ENCODE data around the gene CACNA2D4.

CACNA2D4 gene

DNA sequence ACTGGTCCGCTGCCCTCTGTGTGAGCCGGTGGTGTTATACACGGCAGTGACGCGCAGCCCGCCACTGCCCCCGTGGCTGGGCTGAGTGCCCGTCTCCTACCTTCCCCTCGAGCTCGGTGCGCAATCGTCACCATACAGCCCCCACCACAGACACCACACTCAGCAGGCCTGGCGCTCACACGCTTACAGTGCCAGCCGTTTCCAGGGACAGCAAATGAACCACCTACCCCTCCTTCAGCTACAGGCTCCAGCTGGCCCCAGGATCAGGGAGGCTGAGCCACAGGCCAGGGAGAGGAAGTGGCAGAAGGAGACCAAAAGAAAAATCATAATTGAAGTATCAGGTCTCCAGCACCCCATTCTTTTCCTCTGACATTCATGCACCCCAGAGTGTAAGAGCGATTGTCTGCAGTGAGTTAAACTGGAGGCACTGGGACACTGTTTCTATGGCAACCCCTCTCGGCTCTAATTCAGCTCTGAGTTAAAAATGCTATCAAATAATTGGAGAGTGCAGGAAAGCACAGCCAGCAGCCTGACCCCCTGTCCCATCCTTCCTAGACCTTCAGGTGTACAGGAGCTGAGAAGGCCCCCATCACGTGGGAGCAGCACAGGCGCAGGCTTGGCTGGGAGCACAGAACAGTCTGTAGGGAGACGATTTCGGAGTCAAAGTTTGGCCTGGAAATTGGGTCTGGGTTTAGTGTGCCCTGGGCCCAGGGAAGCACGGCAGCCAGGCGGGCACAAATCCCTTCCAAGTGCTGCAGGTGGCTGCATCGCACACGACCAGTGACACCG, 80.1 kb downstream of the CACNA2D4 start:
- no peak for DNase-seq
- H3K36me3 ChIP-seq (ENCODE audit: control insufficient read depth in 1 of 2, insufficient read depth in 2 of 2, low read depth in 1 of 2, low read length in 2 of 2), result no peaks in the 10 kb centered on the region
- WGBS, result 83% methylated on average over 24 of the region's 26 CpGs
- no peak overlapping the region for H2AK5ac ChIP-seq (ENCODE audit: low read length, severe bottlenecking)
- H3K27ac ChIP-seq (ENCODE audit: low read length, poor library complexity, severe bottlenecking), result no peak overlapping the region
- peaks cover 18 to 75% of the 10 kb centered on the region in 2 experiments for H3K27me3 ChIP-seq (ENCODE audit: control insufficient read depth in 1 of 2, insufficient read depth in 1 of 2, low read length in 2 of 2)
- H4K91ac ChIP-seq (ENCODE audit: low read length), result peak overlapping the region; percentile 97
- H3K4ac ChIP-seq (ENCODE audit: low read depth in 1 of 2, low read length in 2 of 2), result peak overlapping the region in 1 of 2 experiments; percentile 83
- peak overlapping the region; percentile 86 for H2BK15ac ChIP-seq (ENCODE audit: low read depth, poor library complexity, severe bottlenecking)
- peak overlapping the region; percentile 29 for H4K8ac ChIP-seq (ENCODE audit: low read length)
- H3K4me2 ChIP-seq (ENCODE audit: low read length, poor library complexity, severe bottlenecking), result no peak overlapping the region
- H3K18ac ChIP-seq (ENCODE audit: low read depth in 1 of 2, low read length in 2 of 2), result peak overlapping the region; percentile 68 to 95
- peaks cover 36% of the 10 kb centered on the region for H3K4me1 ChIP-seq (ENCODE audit: control insufficient read depth, insufficient read depth, low read depth, low read length)
- H3K23ac ChIP-seq (ENCODE audit: low read length in 2 of 2), result no peak overlapping the region
- peak overlapping the region; percentile 65 to 86 for H2BK12ac ChIP-seq (ENCODE audit: low read length in 2 of 2)
- H3K4me3 ChIP-seq (ENCODE audit: insufficient read depth in 1 of 2, low read depth in 1 of 2, low read length in 2 of 2), result no peak overlapping the region
- peak overlapping the region in 1 of 2 experiments; percentile 91 for H3K14ac ChIP-seq (ENCODE audit: low read length in 2 of 2)
- H3K79me1 ChIP-seq (replicated peaks; ENCODE audit: low read length, poor library complexity, severe bottlenecking), result no peaks in the 10 kb centered on the region
- H2BK120ac ChIP-seq (ENCODE audit: low read depth, low read length), result peak overlapping the region; percentile 12
- H2BK5ac ChIP-seq (ENCODE audit: low read depth, low read length, poor library complexity, severe bottlenecking), result no peak overlapping the region
- peak overlapping the region; percentile 1 for H2AFZ ChIP-seq (ENCODE audit: low read depth, low read length)
- no peak overlapping the region for H3K9ac ChIP-seq (ENCODE audit: low read length)
- no peaks in the 10 kb centered on the region for H3K9me3 ChIP-seq (ENCODE audit: control insufficient read depth, low read length)

DNA sequence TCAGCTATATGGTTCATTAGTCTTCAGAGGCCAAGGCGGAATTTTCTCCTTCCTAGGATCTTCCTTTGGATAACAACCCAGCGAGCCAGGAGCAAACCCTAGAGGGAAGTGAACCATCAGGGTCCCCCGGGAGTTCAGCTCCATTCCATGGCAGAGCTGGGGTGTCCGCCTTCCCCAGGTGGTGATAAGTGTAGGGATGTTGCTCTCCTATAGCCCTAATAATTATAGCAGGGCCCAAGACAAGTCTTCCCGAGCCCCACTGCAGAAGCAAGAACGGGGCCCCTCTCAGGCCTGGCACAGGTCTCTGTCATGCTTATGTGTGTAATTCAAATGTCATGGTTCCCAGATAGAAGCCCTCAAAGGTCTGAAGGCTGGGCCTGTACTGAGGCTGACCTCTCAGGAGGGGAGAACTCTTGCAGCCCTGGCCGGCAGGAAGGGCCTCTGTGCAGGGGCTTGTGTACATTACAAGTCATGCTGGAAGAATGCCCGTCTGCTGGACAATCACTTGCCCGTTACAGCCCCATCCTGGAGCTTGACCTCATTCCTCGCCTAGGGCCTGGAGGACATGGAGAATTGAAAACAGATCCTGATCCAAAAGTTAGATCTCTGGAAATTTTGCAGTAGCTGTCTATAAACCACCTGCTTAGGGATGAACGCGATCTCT, 80.8 kb downstream of the CACNA2D4 start:
- Histone ChIP-seq H3K4me1 (ENCODE audit: control insufficient read depth, insufficient read depth, low read depth, low read length) (peaks cover 36% of the 10 kb centered on the region), H3K27me3 (ENCODE audit: control insufficient read depth in 1 of 2, insufficient read depth in 1 of 2, low read length in 2 of 2) (peaks cover 18 to 75% of the 10 kb centered on the region in 2 experiments), H3K9ac (ENCODE audit: low read length) (no peak overlapping the region), H3K14ac (ENCODE audit: low read length in 2 of 2) (peak overlapping the region in 1 of 2 experiments; percentile 91), H2AFZ (ENCODE audit: low read depth, low read length) (no peak overlapping the region), H3K4me2 (ENCODE audit: low read length, poor library complexity, severe bottlenecking) (no peak overlapping the region), H3K4ac (ENCODE audit: low read depth in 1 of 2, low read length in 2 of 2) (peak overlapping the region in 1 of 2 experiments; percentile 67), H3K27ac (ENCODE audit: low read length, poor library complexity, severe bottlenecking) (peak overlapping the region; percentile 6), H3K79me1 (replicated peaks; ENCODE audit: low read length, poor library complexity, severe bottlenecking) (no peaks in the 10 kb centered on the region), H2BK5ac (ENCODE audit: low read depth, low read length, poor library complexity, severe bottlenecking) (no peak overlapping the region), H3K23ac (ENCODE audit: low read length in 2 of 2) (no peak overlapping the region), H3K18ac (ENCODE audit: low read depth in 1 of 2, low read length in 2 of 2) (peak overlapping the region; percentile 68 to 95), H2BK120ac (ENCODE audit: low read depth, low read length) (peak overlapping the region; percentile 9), H3K9me3 (ENCODE audit: control insufficient read depth, low read length) (no peaks in the 10 kb centered on the region), H2AK5ac (ENCODE audit: low read length, severe bottlenecking) (no peak overlapping the region), H2BK12ac (ENCODE audit: low read length in 2 of 2) (peak overlapping the region in 1 of 2 experiments; percentile 65), H4K8ac (ENCODE audit: low read length) (peak overlapping the region; percentile 29), H4K91ac (ENCODE audit: low read length) (peak overlapping the region; percentile 97), H3K36me3 (ENCODE audit: control insufficient read depth in 1 of 2, insufficient read depth in 2 of 2, low read depth in 1 of 2, low read length in 2 of 2) (no peaks in the 10 kb centered on the region), H3K4me3 (ENCODE audit: insufficient read depth in 1 of 2, low read depth in 1 of 2, low read length in 2 of 2) (no peak overlapping the region), H2BK15ac (ENCODE audit: low read depth, poor library complexity, severe bottlenecking) (no peak overlapping the region)
- peak; percentile 80 for DNase-seq
- WGBS, result 39% methylated on average over 11 of the region's 12 CpGs

DNA sequence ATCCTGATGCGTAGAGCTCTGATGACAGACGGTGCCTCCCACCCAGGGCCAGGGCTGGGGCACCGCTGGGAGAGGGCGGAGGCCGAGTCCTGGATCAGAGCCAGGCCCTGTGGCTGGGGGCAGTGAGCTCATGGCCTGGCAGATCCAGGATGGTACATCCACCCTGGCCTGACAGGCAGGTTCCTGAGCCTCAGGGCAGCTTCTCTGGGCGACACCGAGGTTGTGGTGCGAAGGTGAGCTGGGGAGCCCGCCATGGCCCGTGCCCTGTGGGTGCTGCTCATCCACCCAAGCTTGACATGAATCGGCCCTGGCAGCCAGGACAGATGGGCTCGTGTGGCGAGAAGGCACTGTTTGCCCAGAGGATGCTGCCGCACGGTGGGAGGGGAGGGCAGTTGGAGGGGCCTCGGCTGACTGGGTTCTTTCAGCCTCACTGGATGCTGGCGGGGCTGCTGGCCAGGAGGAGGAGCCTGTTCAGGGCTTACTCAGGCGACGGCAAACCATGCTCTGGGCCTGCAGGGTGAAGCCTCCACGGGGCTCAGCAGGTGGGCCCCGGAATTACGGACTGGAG, 81.5 kb downstream of the CACNA2D4 start:
- peak overlapping the region; percentile 46 for H4K8ac ChIP-seq (ENCODE audit: low read length)
- no peak for DNase-seq
- peak overlapping the region; percentile 79 for H3K18ac ChIP-seq (ENCODE audit: low read depth in 1 of 2, low read length in 2 of 2)
- H2BK5ac ChIP-seq (ENCODE audit: low read depth, low read length, poor library complexity, severe bottlenecking), result no peak overlapping the region
- H2BK15ac ChIP-seq (ENCODE audit: low read depth, poor library complexity, severe bottlenecking), result peak overlapping the region; percentile 92
- H3K4me2 ChIP-seq (ENCODE audit: low read length, poor library complexity, severe bottlenecking), result no peak overlapping the region
- H3K27ac ChIP-seq (ENCODE audit: low read length, poor library complexity, severe bottlenecking), result no peak overlapping the region
- H3K9ac ChIP-seq (ENCODE audit: low read length), result no peak overlapping the region
- H2AFZ ChIP-seq (ENCODE audit: low read depth, low read length), result no peak overlapping the region
- 88% methylated on average over 22 of the region's 22 CpGs for WGBS
- H3K27me3 ChIP-seq (ENCODE audit: control insufficient read depth in 1 of 2, insufficient read depth in 1 of 2, low read length in 2 of 2), result peaks cover 19 to 77% of the 10 kb centered on the region in 2 experiments
- peak overlapping the region; percentile 49 to 92 for H2BK12ac ChIP-seq (ENCODE audit: low read length in 2 of 2)
- no peak overlapping the region for H3K23ac ChIP-seq (ENCODE audit: low read length in 2 of 2)
- H2AK5ac ChIP-seq (ENCODE audit: low read length, severe bottlenecking), result no peak overlapping the region
- H3K79me1 ChIP-seq (replicated peaks; ENCODE audit: low read length, poor library complexity, severe bottlenecking), result no peaks in the 10 kb centered on the region
- H3K9me3 ChIP-seq (ENCODE audit: control insufficient read depth, low read length), result no peaks in the 10 kb centered on the region
- H3K4me1 ChIP-seq (ENCODE audit: control insufficient read depth, insufficient read depth, low read depth, low read length), result peaks cover 36% of the 10 kb centered on the region
- no peaks in the 10 kb centered on the region for H3K36me3 ChIP-seq (ENCODE audit: control insufficient read depth in 1 of 2, insufficient read depth in 2 of 2, low read depth in 1 of 2, low read length in 2 of 2)
- peak overlapping the region in 1 of 2 experiments; percentile 66 for H3K14ac ChIP-seq (ENCODE audit: low read length in 2 of 2)
- H3K4ac ChIP-seq (ENCODE audit: low read depth in 1 of 2, low read length in 2 of 2), result peak overlapping the region in 1 of 2 experiments; percentile 15
- H2BK120ac ChIP-seq (ENCODE audit: low read depth, low read length), result peak overlapping the region; percentile 9
- no peak overlapping the region for H3K4me3 ChIP-seq (ENCODE audit: insufficient read depth in 1 of 2, low read depth in 1 of 2, low read length in 2 of 2)
- H4K91ac ChIP-seq (ENCODE audit: low read length), result peak overlapping the region; percentile 22

All from mesenchymal stem cell (in vitro differentiated cells and primary cell).